ENCODE data around the gene SDCCAG8. TPM values are rescaled to one million over a fixed set of nuclear protein-coding genes. Genes with fewer than 3 reads are reported as not detected.

The SDCCAG8 gene
- total RNA-seq, 1 experiment from 2014 or later: 14.0 TPM

GRCh38 chr1:243411472-243411871 lies 155.6 kb downstream of the SDCCAG8 start:
- intact Hi-C loops (cut with micrococcal nuclease; ENCODE audit: unreplicated experiment) (no loop called here), in situ Hi-C loops (cut with HindIII; ENCODE audit: low pct_unique_long_range_greater_than_20kb, low sequenced_read_pairs) (no loop called here)
- no peaks in the 10 kb centered on the region for H3K36me3 ChIP-seq (ENCODE audit: control insufficient read depth, insufficient read depth, low read length)
- no peak overlapping the region for H3K27ac ChIP-seq (ENCODE audit: low read length)
- no peaks in the 10 kb centered on the region for H3K27me3 ChIP-seq (ENCODE audit: control insufficient read depth, insufficient read depth, low read length)
- ATAC-seq (no peak), DNase-seq (ENCODE audit: low read depth, low spot score) (no peak)
- H3K9me3 ChIP-seq (ENCODE audit: control insufficient read depth, insufficient read depth, low read depth, low read length): no peaks in the 10 kb centered on the region
- no peak overlapping the region for H3K4me3 ChIP-seq (ENCODE audit: low read depth in 2 of 2, low read length in 2 of 2)
- no peaks in the 10 kb centered on the region for H3K4me1 ChIP-seq (ENCODE audit: control insufficient read depth, insufficient read depth, low read length)
- no TSS peak for BruUV-seq (replicated peaks)
- CTCF ChIA-PET: no interaction called here
- POLR2A ChIA-PET: no interaction called here
- no peak for TF ChIP-seq SIN3A (IDR thresholded peaks at IDR 0.05; ENCODE audit: borderline replicate concordance, insufficient read depth, low read depth, low read length)
- TF ChIP-seq CTCF (IDR thresholded peaks at IDR 0.05): no peak
- TF ChIP-seq, protein P1, sequence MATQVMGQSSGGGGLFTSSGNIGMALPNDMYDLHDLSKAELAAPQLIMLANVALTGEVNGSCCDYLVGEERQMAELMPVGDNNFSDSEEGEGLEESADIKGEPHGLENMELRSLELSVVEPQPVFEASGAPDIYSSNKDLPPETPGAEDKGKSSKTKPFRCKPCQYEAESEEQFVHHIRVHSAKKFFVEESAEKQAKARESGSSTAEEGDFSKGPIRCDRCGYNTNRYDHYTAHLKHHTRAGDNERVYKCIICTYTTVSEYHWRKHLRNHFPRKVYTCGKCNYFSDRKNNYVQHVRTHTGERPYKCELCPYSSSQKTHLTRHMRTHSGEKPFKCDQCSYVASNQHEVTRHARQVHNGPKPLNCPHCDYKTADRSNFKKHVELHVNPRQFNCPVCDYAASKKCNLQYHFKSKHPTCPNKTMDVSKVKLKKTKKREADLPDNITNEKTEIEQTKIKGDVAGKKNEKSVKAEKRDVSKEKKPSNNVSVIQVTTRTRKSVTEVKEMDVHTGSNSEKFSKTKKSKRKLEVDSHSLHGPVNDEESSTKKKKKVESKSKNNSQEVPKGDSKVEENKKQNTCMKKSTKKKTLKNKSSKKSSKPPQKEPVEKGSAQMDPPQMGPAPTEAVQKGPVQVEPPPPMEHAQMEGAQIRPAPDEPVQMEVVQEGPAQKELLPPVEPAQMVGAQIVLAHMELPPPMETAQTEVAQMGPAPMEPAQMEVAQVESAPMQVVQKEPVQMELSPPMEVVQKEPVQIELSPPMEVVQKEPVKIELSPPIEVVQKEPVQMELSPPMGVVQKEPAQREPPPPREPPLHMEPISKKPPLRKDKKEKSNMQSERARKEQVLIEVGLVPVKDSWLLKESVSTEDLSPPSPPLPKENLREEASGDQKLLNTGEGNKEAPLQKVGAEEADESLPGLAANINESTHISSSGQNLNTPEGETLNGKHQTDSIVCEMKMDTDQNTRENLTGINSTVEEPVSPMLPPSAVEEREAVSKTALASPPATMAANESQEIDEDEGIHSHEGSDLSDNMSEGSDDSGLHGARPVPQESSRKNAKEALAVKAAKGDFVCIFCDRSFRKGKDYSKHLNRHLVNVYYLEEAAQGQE (IDR thresholded peaks at IDR 0.05; ENCODE audit: insufficient read depth in 1 of 2, low read depth in 2 of 2, low read length in 1 of 2): no peak
- no peak for TF ChIP-seq POLR2AphosphoS5 (IDR thresholded peaks at IDR 0.05; ENCODE audit: low read depth, low read length)
- no peak for TF ChIP-seq TCF7L2 (IDR thresholded peaks at IDR 0.05; ENCODE audit: low read depth, low read length)

DNA sequence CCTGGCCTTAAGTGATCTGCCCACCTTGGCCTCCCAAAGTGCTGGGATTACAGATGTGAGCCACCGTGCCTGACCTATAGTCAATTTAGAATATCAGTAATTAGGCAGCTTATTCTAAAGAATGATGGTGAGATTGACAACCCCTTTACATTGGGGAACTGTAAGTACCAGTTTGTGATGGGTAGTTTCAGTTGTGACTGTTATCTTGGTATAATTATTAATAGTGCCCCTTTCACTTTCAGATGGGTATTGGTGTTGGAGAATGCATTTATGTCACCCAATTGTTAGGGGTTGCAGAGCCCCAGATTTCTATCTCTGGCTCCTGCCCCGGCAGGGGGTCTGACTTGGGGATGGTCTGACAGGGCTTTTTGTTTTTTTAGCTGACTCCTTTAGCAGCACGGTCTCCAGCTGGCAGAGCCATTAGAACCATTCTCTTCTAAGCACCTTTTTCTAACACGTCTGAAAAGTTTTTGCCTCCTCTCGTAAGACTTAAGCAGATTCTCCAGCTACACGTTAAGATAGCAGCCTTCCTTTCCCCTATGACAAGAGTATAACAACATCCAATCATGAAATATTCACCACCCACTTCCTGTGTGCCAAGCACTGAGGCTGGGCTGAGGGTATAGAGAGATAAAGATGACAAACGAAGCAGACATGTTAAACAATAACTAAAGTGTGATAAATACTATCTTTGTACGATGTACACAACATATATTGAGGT lies 157.8 kb downstream of the SDCCAG8 start:
- Histone ChIP-seq H3K9me3 (ENCODE audit: control insufficient read depth, insufficient read depth, low read depth, low read length) (no peaks in the 10 kb centered on the region), H3K4me3 (ENCODE audit: low read depth in 2 of 2, low read length in 2 of 2) (no peak overlapping the region), H3K4me1 (ENCODE audit: control insufficient read depth, insufficient read depth, low read length) (no peaks in the 10 kb centered on the region), H3K27me3 (ENCODE audit: control insufficient read depth, insufficient read depth, low read length) (no peaks in the 10 kb centered on the region), H3K27ac (ENCODE audit: low read length) (no peak overlapping the region), H3K36me3 (ENCODE audit: control insufficient read depth, insufficient read depth, low read length) (no peaks in the 10 kb centered on the region; the same call in 1 of the 2 replicates)
- ATAC-seq: no peak
- DNase-seq (ENCODE audit: low read depth, low spot score): no peak
- ChIA-PET POLR2A (no interaction called here), CTCF (no interaction called here)
- in situ Hi-C loops (cut with HindIII; ENCODE audit: low pct_unique_long_range_greater_than_20kb, low sequenced_read_pairs) (no loop called here), intact Hi-C loops (cut with micrococcal nuclease; ENCODE audit: unreplicated experiment) (no loop called here)
- BruUV-seq (replicated peaks): no TSS peak
- TF ChIP-seq, protein P1 (IDR thresholded peaks at IDR 0.05; ENCODE audit: insufficient read depth in 1 of 2, low read depth in 2 of 2, low read length in 1 of 2): no peak
- no peak for TF ChIP-seq SIN3A (IDR thresholded peaks at IDR 0.05; ENCODE audit: borderline replicate concordance, insufficient read depth, low read depth, low read length)
- TF ChIP-seq POLR2AphosphoS5 (IDR thresholded peaks at IDR 0.05; ENCODE audit: low read depth, low read length): no peak
- no peak for TF ChIP-seq CTCF (IDR thresholded peaks at IDR 0.05)
- TF ChIP-seq TCF7L2 (IDR thresholded peaks at IDR 0.05; ENCODE audit: low read depth, low read length): no peak
